Endothelial cell of umbilical vein (primary cell): ENCODE data around the gene MTSS2. TPM values are rescaled to one million over a fixed set of nuclear protein-coding genes. Genes with fewer than 3 reads are reported as not detected.

Experiments
- BruUV-seq: library from RNA; stranded (reverse); fragments of 400-500 nt; replicated peaks from 2 replicates; lab custom pipeline; 2021; lab: Mats Ljungman, UMichigan
- CTCF ChIA-PET: fragments of 300-600, 350-600 bp; sonication (Branson Sonifier 250); formaldehyde crosslinking; loops from one replicate; lab custom pipeline; 2021; ENCODE audit warnings: antibody characterized with exemption, inconsistent platforms; lab: Charles Lee
- POLR2A ChIA-PET: fragments of 300-600, 350-600 bp; sonication (Branson Sonifier 250); formaldehyde crosslinking; loops from one replicate; lab custom pipeline; 2021; ENCODE audit warnings: antibody characterized with exemption, inconsistent platforms; lab: Charles Lee
- DNase-seq: peaks from one replicate; pipeline ENCODE4 v3.0.0-alpha.2; 2011; ENCODE audit warnings: low read depth, low spot score
- FAIRE-seq: peaks from 2 replicates; lab custom pipeline; 2011; peaks lifted over from hg19 to GRCh38; lab: Jason Lieb, UNC
- H2AFZ ChIP-seq: 2 replicates; pipeline ENCODE4 v1.6.0; 2012; ENCODE audit warnings: low read depth, low read length, control low read depth, inconsistent platforms
- H3K27ac ChIP-seq: 2 replicates; pipeline ENCODE4 v1.5.1; 2011; ENCODE audit warnings: low read depth, mild to moderate bottlenecking, control low read depth, low read length, moderate library complexity; ENCODE audit not compliant: insufficient read depth
- H3K27me3 ChIP-seq, 2 experiments: 2 replicates each; pipeline versions ENCODE4 v1.6.0 to v1.6.1; 2011; ENCODE audit warnings: low read length in 2 of 2, mixed read lengths in 1 of 2; ENCODE audit not compliant: control insufficient read depth in 2 of 2, insufficient read depth in 2 of 2
- H3K36me3 ChIP-seq, 2 experiments: 2 replicates in 1 of 2; 3 replicates in 1 of 2; pipeline ENCODE4 v1.5.1; 2011; ENCODE audit warnings: low read length in 2 of 2, mild to moderate bottlenecking in 1 of 2, moderate library complexity in 1 of 2; ENCODE audit not compliant: control insufficient read depth in 2 of 2, insufficient read depth in 2 of 2; ENCODE audit errors: extremely low read depth in 1 of 2
- H3K4me1 ChIP-seq: 3 replicates; pipeline ENCODE4 v1.5.1; 2011; ENCODE audit warnings: mild to moderate bottlenecking, low read length; ENCODE audit not compliant: control insufficient read depth, insufficient read depth; ENCODE audit errors: extremely low read depth
- H3K4me2 ChIP-seq: 2 replicates; pipeline ENCODE4 v1.6.1; 2011; ENCODE audit warnings: low read length, control low read depth, mixed read lengths; ENCODE audit not compliant: insufficient read depth
- H3K4me3 ChIP-seq, 3 experiments: fragments of 200-600 bp in 1 of 3; sonication (generic), shearing (Covaris generic) in 1 of 3; replicated peaks in 1 of 3; 2 replicates each; pipeline ENCODE4 v1.5.1; 2011 to 2016; ENCODE audit warnings: control low read depth in 3 of 3, low read length in 3 of 3, mild to moderate bottlenecking in 2 of 3, inconsistent platforms in 1 of 3, low read depth in 1 of 3, moderate library complexity in 1 of 3; ENCODE audit not compliant: insufficient read depth in 1 of 3
- H3K79me2 ChIP-seq: 2 replicates; pipeline ENCODE4 v1.6.0; 2012; ENCODE audit warnings: low read length, inconsistent platforms; ENCODE audit not compliant: control insufficient read depth, insufficient read depth
- H3K9ac ChIP-seq: replicated peaks from 2 replicates; pipeline ENCODE3; 2011; ENCODE audit warnings: low read length, control low read depth; ENCODE audit not compliant: insufficient read depth; ENCODE audit errors: extremely low read depth
- H3K9me1 ChIP-seq: replicated peaks from 3 replicates; pipeline ENCODE4 v1.6.0; 2011; ENCODE audit warnings: mild to moderate bottlenecking, low read length; ENCODE audit not compliant: control insufficient read depth, insufficient read depth; ENCODE audit errors: extremely low read depth
- H3K9me3 ChIP-seq: replicated peaks from 2 replicates; pipeline ENCODE4 v1.5.1; 2012; ENCODE audit warnings: low read length, inconsistent platforms; ENCODE audit not compliant: control insufficient read depth, insufficient read depth
- H4K20me1 ChIP-seq: replicated peaks from 2 replicates; pipeline ENCODE3; 2011; ENCODE audit warnings: mild to moderate bottlenecking, low read length; ENCODE audit not compliant: control insufficient read depth, insufficient read depth; ENCODE audit errors: extremely low read depth
- CTCF ChIP-seq, 2 donors: IDR thresholded peaks; 1 replicate in 1 of 2; 2 replicates in 1 of 2; pipeline ENCODE4 v1.5.1; 2011; ENCODE audit warnings: low read length in 2 of 2, mild to moderate bottlenecking in 2 of 2, moderate library complexity in 2 of 2, control low read depth in 1 of 2, inconsistent platforms in 1 of 2, low read depth in 1 of 2; ENCODE audit not compliant: insufficient read depth in 1 of 2; ENCODE audit errors: extremely low read depth in 1 of 2
- EZH2 ChIP-seq: IDR thresholded peaks from 2 replicates; pipeline ENCODE4 v1.6.1; 2012; ENCODE audit warnings: borderline replicate concordance, low read depth, mild to moderate bottlenecking, moderate library complexity, low read length, inconsistent platforms; ENCODE audit not compliant: severe bottlenecking
- FOS ChIP-seq: IDR thresholded peaks from 2 replicates; pipeline ENCODE4 v1.6.1; 2011; ENCODE audit warnings: mild to moderate bottlenecking, low read length, moderate library complexity, borderline replicate concordance; ENCODE audit not compliant: insufficient read depth
- GATA2 ChIP-seq: IDR thresholded peaks from 2 replicates; pipeline ENCODE4 v1.7.0; 2011; ENCODE audit warnings: low read depth, mild to moderate bottlenecking, moderate library complexity, mixed read lengths, low read length; ENCODE audit not compliant: insufficient read length, insufficient read depth
- JUN ChIP-seq: IDR thresholded peaks from 2 replicates; pipeline ENCODE4 v1.6.1; 2011; ENCODE audit warnings: borderline replicate concordance, low read depth; ENCODE audit not compliant: insufficient read length, insufficient read depth
- MYC ChIP-seq: IDR thresholded peaks from one replicate; pipeline ENCODE4 v1.6.1; 2011; ENCODE audit warnings: mild to moderate bottlenecking, low read depth, low read length
- POLR2A ChIP-seq: IDR thresholded peaks from 2 replicates; pipeline ENCODE4 v1.6.1; 2012; ENCODE audit warnings: low read depth, mild to moderate bottlenecking, control low read depth, low read length
- POLR2AphosphoS5 ChIP-seq: IDR thresholded peaks from 2 replicates; pipeline ENCODE4 v1.6.1; 2012; ENCODE audit warnings: low read depth, mild to moderate bottlenecking, control low read depth, low read length, moderate library complexity; ENCODE audit not compliant: insufficient read depth
- dilution Hi-C: fragments of 300-500 bp; cut with MboI; formaldehyde crosslinking; loops from one replicate; pipeline ENCODE4 v1.15.0; 2019; ENCODE audit warnings: low sequenced_read_pairs; ENCODE audit not compliant: extremely low pct_ligation_motif_present
- intact Hi-C: fragments of 100-400 bp; cut with micrococcal nuclease; formaldehyde crosslinking; loops from one replicate; pipeline ENCODE4 v1.10.0; 2022
- polyA plus RNA-seq, 4 experiments: library from polyadenylated mRNA; depleted of rRNA in 3 of 4; stranded (reverse) in 3 of 4; unstranded in 1 of 4; fragments of >200 nt; gene quantifications; 2 replicates each; pipeline versions ENCODE4 v1.2.1 to v1.2.3, GENCODE V29; 2011 to 2012; ENCODE audit warnings: missing spikeins in 1 of 4
- total RNA-seq: library from RNA; stranded (reverse); gene quantifications from 2 replicates; pipeline ENCODE4 v1.2.3, GENCODE V29; 2021
- TF ChIP-seq, protein P1 (sequence below): IDR thresholded peaks from 2 replicates; pipeline ENCODE4 v1.6.1; 2011; ENCODE audit not compliant: insufficient read depth, insufficient read length

The MTSS2 gene
- total and polyA plus RNA-seq, 2 donors (not counting 3 experiments of a cell fraction or from before 2014, with no cell fraction given): 38.4 to 42.3 TPM

GRCh38 chr16:70664325-70665112 lies 21.3 kb downstream of the MTSS2 start:
- FAIRE-seq (no peak), DNase-seq (no peak)
- Histone ChIP-seq H3K4me2 (no peak overlapping the region), H3K9me3 (no peaks in the 10 kb centered on the region), H3K9ac (no peak overlapping the region), H3K4me1 (peaks cover 3% of the 10 kb centered on the region), H3K9me1 (no peaks in the 10 kb centered on the region), H3K27me3 (no peaks in the 10 kb centered on the region), H3K27ac (no peak overlapping the region), H3K36me3 (peaks cover 6 to 31% of the 10 kb centered on the region in 2 experiments), H3K79me2 (no peaks in the 10 kb centered on the region), H3K4me3 (no peak overlapping the region), H2AFZ (no peak overlapping the region), H4K20me1 (no peaks in the 10 kb centered on the region)
- dilution Hi-C loops (loop anchor here (25.0 kb wide), 1 partner anchor 127 kb away; no protein-coding TSS in a partner anchor), intact Hi-C loops (no loop called here)
- BruUV-seq: no TSS peak
- CTCF ChIA-PET: interaction anchor here (2.3 kb wide), 1 partner anchor 106 kb away, joined by 14 read pairs; no protein-coding TSS in a partner anchor
- TF ChIP-seq GATA2 (no peak), EZH2 (no peak), JUN (no peak), FOS (no peak), MYC (no peak), POLR2AphosphoS5 (no peak), CTCF (IDR thresholded peaks at IDR 0.05; ENCODE audit: extremely low read depth in 1 of 2, insufficient read depth in 1 of 2, low read depth in 1 of 2, low read length in 2 of 2) (no peak), POLR2A (no peak)
- TF ChIP-seq, protein P1, sequence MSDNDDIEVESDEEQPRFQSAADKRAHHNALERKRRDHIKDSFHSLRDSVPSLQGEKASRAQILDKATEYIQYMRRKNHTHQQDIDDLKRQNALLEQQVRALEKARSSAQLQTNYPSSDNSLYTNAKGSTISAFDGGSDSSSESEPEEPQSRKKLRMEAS: no peak
- POLR2A ChIA-PET: no interaction called here
